Fibroblast of skin of left biceps (primary cell): ENCODE measurements around the gene FRMD4A.
A peak's percentile ranks its signal among the peaks of the same experiment; 100 is the strongest.

ENCODE experiments used
- DNase-seq, 2 experiments: peaks; one replicate each; pipeline ENCODE4 v3.0.0-alpha.2; 2013; ENCODE audit warnings: low read depth in 2 of 2

The FRMD4A gene

GRCh38 chr10:13705526-13706174 is 625.1 kb downstream of the FRMD4A start:
- no peak for DNase-seq

- DNase-seq, result no peak
Measured at GRCh38 chr10:13704964-13705363, 625.8 kb downstream of the FRMD4A start.

GRCh38 chr10:13703997-13704536 is 626.7 kb downstream of the FRMD4A start:
- DNase-seq, result no peak

GRCh38 chr10:13703101-13703818 is 627.5 kb downstream of the FRMD4A start:
- no peak for DNase-seq

GRCh38 chr10:13701157-13701919 is 629.4 kb downstream of the FRMD4A start:
- no peak for DNase-seq

GRCh38 chr10:13700473-13701144 is 630.1 kb downstream of the FRMD4A start:
- no peak for DNase-seq

GRCh38 chr10:13699216-13699615 is 631.5 kb downstream of the FRMD4A start:
- no peak for DNase-seq

GRCh38 chr10:13698217-13698616 is 632.5 kb downstream of the FRMD4A start:
- no peak for DNase-seq

GRCh38 chr10:13696071-13696470 is 634.7 kb downstream of the FRMD4A start:
- DNase-seq, result no peak

- DNase-seq, result no peak
Measured at GRCh38 chr10:13695588-13695987, 635.1 kb downstream of the FRMD4A start.

GRCh38 chr10:13693783-13694700 is 636.7 kb downstream of the FRMD4A start:
- DNase-seq, result no peak

- no peak for DNase-seq
Measured at GRCh38 chr10:13690281-13690825, 640.4 kb downstream of the FRMD4A start.

- DNase-seq, result no peak
Measured at GRCh38 chr10:13686331-13686752, 644.4 kb downstream of the FRMD4A start.

GRCh38 chr10:13685885-13686284 is 644.8 kb downstream of the FRMD4A start:
- no peak for DNase-seq

- DNase-seq, result peak; percentile 85 to 88
Measured at GRCh38 chr10:13684806-13685482, 645.8 kb downstream of the FRMD4A start.

GRCh38 chr10:13684252-13684791 is 646.4 kb downstream of the FRMD4A start:
- DNase-seq, result peak; percentile 58

- no peak for DNase-seq
Measured at GRCh38 chr10:13683017-13683416, 647.7 kb downstream of the FRMD4A start.

- peak in 1 of 2 experiments; percentile 18 for DNase-seq
Measured at GRCh38 chr10:13681960-13682359, 648.8 kb downstream of the FRMD4A start.

GRCh38 chr10:13681528-13681927 is 649.2 kb downstream of the FRMD4A start:
- no peak for DNase-seq

GRCh38 chr10:13681095-13681494 is 649.6 kb downstream of the FRMD4A start:
- no peak for DNase-seq
